Measurements from ENCODE around the gene NLGN1. TPM values are rescaled to one million over a fixed set of nuclear protein-coding genes. Genes with fewer than 3 reads are reported as not detected.

NLGN1 gene
- total and polyA plus RNA-seq, 12 donors, result 0.13 to 3.7 (median 0.84) TPM

DNA sequence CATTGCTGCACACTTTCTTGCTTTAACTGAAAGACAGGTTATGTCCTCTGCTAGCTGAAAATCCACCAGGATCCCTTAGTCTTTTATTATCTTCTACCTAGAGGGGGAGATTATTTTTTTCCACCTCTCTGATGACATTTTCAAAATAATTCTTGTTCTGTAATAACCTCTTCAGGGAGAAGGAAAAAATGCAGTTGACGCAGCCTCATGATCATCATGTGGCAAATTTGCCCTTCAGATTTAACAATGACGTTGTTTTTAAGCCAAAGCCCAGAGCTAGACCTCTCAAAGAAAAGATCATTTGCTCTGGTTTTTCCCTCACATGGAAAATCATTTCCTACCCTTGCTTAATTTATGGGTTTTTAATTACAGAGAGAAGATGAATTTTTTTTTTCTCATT lies 724.9 kb downstream of the NLGN1 start:
- Histone ChIP-seq H3K36me3 (replicated peaks in 1 of 2) (no peaks in the 10 kb centered on the region), H3K4me3 (no peak overlapping the region), H3K4me1 (replicated peaks in 1 of 2) (no peaks in the 10 kb centered on the region), H3K27me3 (no peaks in the 10 kb centered on the region), H3K9me3 (replicated peaks in 1 of 3) (no peaks in the 10 kb centered on the region), H3K27ac (no peak overlapping the region)
- intact Hi-C loops (cut with DNase I), result no loop called here
- TF ChIP-seq POLR2A (IDR thresholded peaks at IDR 0.05), result no peak
- TF ChIP-seq, protein P1, sequence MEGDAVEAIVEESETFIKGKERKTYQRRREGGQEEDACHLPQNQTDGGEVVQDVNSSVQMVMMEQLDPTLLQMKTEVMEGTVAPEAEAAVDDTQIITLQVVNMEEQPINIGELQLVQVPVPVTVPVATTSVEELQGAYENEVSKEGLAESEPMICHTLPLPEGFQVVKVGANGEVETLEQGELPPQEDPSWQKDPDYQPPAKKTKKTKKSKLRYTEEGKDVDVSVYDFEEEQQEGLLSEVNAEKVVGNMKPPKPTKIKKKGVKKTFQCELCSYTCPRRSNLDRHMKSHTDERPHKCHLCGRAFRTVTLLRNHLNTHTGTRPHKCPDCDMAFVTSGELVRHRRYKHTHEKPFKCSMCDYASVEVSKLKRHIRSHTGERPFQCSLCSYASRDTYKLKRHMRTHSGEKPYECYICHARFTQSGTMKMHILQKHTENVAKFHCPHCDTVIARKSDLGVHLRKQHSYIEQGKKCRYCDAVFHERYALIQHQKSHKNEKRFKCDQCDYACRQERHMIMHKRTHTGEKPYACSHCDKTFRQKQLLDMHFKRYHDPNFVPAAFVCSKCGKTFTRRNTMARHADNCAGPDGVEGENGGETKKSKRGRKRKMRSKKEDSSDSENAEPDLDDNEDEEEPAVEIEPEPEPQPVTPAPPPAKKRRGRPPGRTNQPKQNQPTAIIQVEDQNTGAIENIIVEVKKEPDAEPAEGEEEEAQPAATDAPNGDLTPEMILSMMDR (IDR thresholded peaks at IDR 0.05), result no peak
- WGBS, 4 donors, result 70 to 81% (median 76%) methylated on average over 2 of the region's 2 CpGs
- no peak for DNase-seq

DNA sequence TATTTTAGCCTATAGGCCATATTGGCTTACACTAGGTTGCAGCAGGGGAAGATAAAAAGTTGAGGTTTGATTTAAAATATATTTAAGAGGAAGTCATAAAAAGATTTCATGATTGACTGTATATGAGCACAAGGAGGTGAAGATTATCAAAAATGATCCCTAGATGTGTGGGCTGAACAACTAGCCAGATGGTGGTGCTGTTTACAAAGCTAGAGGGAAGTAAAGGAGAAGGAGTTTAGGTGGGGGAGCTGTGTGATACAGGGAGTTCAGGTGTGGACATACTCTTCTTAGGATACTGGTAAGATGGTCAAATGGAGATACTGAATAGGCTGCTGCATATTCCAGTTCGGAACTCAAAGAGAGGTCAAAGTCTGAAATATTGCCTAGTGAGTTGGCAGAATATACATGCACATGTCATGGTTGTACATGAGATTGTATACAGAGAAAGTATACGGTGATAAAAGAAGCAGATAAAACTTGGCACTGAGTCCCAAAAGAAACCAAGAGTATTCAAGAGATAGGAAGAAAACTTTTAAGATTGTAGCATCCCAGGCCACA lies 727.8 kb downstream of the NLGN1 start:
- TF ChIP-seq, protein P1 (IDR thresholded peaks at IDR 0.05), result peak in 3 of 6 experiments; percentile 5 to 25 (median 15)
- no peak for TF ChIP-seq POLR2A (IDR thresholded peaks at IDR 0.05)
- Histone ChIP-seq H3K36me3 (replicated peaks in 1 of 2) (no peaks in the 10 kb centered on the region), H3K4me1 (replicated peaks in 1 of 2) (no peaks in the 10 kb centered on the region), H3K27ac (no peak overlapping the region), H3K9me3 (replicated peaks in 1 of 3) (no peaks in the 10 kb centered on the region), H3K27me3 (no peaks in the 10 kb centered on the region), H3K4me3 (no peak overlapping the region)
- 49 to 55% (median 53%) methylated on average over 2 of the region's 2 CpGs for WGBS, 4 donors
- intact Hi-C loops (cut with DNase I), result no loop called here
- DNase-seq, result no peak

DNA sequence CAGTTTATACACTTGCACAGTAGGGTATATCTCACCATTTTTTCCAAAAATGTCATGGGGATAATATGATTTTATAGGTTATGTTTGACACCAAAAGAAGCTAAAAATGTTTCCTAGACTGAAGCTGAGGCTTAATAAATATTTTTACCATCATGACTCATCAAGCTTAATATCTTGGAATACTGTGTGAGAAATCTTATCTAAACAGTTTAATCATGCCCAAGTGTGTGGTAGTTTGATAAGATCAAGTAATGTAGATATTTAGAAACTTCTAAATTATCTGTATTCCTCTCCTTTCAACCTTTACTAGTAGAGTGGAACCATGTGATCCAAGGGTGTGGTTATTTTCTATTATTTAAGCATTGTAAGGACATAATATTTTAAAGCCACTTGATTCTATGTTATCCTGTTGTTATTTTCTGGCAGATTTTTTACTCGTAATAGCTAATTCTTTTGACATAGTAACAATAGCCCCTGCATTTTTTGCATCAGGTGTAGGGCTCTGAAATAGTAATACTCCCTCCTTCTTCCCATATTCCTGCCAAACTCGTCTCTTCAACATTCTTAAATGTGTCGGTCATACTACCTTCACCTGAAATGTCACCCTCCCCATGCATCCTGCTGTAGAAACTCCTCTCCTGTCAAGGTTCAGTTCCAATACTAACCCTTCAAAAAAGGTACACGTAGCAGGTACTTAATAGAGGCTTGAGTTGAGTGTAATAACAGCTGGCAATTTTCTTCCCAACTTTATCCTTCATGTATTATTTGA lies 729.6 kb downstream of the NLGN1 start:
- Histone ChIP-seq H3K36me3 (replicated peaks in 1 of 2) (no peaks in the 10 kb centered on the region), H3K27me3 (no peaks in the 10 kb centered on the region), H3K9me3 (replicated peaks in 1 of 3) (no peaks in the 10 kb centered on the region), H3K4me3 (no peak overlapping the region), H3K27ac (no peak overlapping the region), H3K4me1 (replicated peaks in 1 of 2) (no peaks in the 10 kb centered on the region)
- no peak for DNase-seq
- intact Hi-C loops (cut with DNase I), result no loop called here
- 71 to 85% (median 80%) methylated on average over 4 of the region's 4 CpGs for WGBS, 4 donors
- TF ChIP-seq POLR2A (IDR thresholded peaks at IDR 0.05), result no peak
- TF ChIP-seq, protein P1 (IDR thresholded peaks at IDR 0.05), result no peak

DNA sequence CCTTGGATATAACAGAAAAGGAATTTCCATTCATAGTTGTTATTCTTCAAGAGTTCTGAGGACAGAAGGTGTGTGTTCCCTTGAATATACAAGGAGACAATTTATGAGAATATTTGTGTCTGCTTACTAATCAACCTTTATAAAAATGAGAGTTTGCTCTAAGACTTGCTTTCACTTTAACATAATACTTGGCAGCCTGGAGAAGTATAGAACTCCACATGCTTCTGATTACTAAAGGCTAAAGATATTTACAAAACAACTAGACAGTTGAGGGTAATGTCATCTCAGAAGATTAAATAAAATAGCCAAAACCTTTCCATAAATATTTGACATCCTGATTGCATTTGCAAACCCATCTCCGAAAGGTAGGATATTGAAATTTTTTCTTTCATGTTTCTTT lies 734.5 kb downstream of the NLGN1 start:
- H3K4me1 ChIP-seq (replicated peaks in 1 of 2), result no peaks in the 10 kb centered on the region
- H3K27me3 ChIP-seq, result no peaks in the 10 kb centered on the region
- no peaks in the 10 kb centered on the region for H3K9me3 ChIP-seq (replicated peaks in 1 of 3)
- no peak for TF ChIP-seq POLR2A (IDR thresholded peaks at IDR 0.05)
- TF ChIP-seq, protein P1 (IDR thresholded peaks at IDR 0.05), result no peak
- H3K4me3 ChIP-seq, result no peak overlapping the region
- 73 to 91% (median 87%) methylated on average over 1 of the region's 1 CpG for WGBS, 4 donors
- intact Hi-C loops (cut with DNase I), result no loop called here
- H3K36me3 ChIP-seq (replicated peaks in 1 of 2), result no peaks in the 10 kb centered on the region
- H3K27ac ChIP-seq, result no peak overlapping the region
- no peak for DNase-seq
